NCI-H524 treated with DMSO at 0.1 percent for 48 hours (cell line): ENCODE results near the gene FBXO46.
"Not testable (repeated sequence)": the region's sequence is repeated elsewhere in the genome, so short reads cannot be mapped to it uniquely, and the experiment has no call there.

Experiments
- DNase-seq: peaks from one replicate; lab custom pipeline; 2025; lab: John Stamatoyannopoulos, UW

The FBXO46 gene

DNA sequence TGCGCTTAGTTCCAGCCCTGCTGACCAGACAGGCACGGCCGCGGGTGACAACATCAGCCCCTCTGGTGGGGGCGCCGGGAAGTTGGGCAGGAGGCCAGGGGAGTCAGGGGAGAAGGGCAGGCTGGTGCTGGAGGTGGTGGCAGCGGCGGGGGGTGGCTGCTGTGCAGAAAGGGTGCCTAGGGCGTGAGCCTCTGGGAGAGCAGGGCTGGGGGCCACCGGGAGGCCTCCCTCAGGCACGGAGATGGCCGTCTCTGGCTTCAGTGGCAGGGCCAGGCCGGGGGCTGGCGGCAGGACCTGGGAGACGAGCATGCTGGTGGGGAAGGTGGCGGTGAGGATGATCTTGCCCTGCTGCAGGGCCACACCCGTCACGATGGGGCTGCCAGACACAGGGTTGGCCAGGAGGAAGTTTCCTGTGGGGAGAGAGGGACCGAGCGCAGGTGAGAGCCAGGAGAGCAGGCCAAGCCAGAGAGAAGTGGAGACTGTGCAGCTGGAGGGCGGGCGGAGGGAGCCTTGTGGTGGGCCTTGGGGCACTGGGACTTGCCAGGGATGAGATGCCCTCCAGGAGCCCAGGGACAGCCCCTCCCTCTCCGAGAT, 35.1 kb upstream of the FBXO46 start:
- no peak for DNase-seq

DNA sequence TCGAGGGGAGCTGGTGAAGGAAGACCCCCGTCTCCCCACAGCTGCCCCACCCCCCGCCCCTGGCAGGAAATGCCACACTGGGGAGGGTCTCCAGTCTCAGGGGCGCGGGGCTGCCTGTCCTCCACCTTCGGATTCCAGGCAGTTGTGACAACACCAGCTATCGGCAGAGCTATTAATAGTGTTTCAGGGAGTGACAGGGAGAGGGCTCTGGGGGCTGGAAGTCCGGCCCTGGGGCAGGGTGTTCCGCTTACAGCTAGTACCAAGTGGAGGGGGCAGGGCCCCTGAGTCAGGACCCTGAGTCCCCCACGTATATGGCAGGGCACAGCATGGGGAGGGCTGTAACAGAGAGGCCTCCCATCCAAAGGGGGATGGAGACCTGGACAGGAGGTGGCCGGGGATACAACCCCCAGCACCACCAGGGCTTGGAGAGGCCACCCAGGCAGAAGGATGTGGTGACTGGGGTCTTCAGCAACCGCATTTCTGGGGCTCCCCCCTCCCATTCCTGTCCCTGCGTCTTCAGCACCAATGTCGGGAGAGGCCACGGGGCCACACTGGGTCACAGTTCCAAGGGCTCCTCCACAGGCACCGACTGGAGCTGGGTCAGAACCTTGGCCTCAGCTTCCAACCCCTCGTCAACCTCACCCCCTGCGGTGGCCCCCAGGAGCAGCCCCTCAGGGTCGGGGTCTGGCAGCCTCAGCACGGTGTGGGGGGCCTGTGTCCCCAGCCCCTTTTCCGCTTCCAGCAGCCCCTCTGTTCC, 34.4 kb upstream of the FBXO46 start:
- DNase-seq, result no peak

DNA sequence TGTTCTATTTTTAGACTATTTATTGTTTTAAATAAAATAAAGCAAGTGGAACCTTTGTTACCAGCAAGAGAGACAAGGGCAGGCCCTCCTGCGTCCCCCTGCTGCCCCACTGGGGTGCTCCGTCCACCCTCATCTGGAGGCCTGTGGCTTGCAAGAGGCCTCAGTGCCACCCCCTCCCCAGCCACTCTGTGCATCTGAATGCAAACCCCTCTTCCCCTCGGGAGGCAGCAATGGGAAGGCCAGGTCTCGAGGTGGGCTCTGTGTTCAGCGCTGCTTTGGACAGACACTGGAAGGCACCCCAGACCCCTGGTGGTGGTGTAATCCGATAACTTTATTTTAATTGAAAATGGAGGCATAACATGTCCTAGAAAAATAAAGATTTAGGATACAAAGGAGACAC, 33.8 kb upstream of the FBXO46 start:
- no peak for DNase-seq

DNA sequence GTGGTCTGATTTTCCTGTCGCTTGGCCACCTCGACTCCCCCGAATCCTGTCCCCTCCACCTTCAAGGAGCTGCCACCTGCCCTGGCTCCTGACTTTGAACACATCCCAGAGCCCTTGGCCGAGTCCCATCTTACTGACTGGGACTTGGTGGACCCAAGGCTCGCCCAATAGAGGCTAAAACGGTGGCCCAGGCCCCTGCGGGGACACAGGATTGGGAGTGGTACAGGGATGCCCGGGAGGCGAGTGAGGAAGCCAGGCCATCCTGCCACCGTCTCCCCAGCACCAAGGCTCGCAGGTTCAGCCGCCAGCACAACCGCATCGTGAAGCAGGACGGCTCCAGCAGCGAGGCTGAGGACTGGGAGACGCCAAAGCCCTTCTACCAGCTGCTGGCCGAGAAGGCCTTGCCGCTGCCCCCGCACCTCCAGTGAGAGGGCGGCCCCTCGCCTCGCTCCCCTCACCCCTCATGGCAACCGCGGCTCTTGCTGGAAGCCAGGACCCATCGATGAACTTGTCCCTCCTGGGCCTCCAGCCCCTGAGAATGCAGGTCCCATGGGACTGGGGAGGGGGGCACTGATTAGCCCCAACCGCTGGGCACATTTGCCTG, 33.1 kb upstream of the FBXO46 start:
- DNase-seq, result no peak

DNA sequence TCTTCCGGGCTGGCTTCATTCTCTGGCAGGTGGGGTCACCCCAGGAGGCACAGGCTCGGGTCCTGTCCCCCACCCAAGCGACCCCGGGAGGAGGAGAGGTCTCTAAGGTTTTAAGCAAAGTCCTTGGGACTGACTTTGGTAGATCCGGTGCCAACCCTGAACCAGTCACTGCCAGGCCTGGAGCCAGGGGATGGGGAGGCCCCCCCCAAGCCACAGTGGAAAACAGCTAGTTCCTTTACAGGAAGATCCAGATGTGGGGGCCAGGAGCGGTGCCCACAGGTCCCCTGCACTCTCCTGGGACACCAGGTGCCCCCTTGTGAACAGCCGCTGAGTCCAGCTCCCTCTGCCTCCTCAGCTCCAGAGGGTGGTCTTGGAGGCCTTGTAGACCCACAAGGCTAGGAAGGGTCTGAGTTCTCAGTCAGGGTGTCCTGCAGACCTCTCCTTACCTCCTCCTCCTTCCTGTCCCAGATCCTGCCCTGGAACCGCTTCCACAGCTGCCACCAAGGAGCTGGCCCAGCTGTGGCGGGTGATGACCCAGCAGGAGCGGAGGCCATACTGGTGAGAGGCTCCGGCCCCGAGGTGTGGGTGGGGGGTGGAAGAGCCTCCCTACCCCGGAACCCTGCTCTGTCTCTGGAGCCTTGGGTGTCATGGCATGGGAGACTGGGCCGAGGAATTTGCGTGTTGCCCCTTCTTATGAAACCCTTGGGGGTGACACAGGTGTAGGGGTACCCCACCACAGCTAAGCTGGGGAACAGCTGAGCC, 32.4 kb upstream of the FBXO46 start:
- DNase-seq, result no peak

DNA sequence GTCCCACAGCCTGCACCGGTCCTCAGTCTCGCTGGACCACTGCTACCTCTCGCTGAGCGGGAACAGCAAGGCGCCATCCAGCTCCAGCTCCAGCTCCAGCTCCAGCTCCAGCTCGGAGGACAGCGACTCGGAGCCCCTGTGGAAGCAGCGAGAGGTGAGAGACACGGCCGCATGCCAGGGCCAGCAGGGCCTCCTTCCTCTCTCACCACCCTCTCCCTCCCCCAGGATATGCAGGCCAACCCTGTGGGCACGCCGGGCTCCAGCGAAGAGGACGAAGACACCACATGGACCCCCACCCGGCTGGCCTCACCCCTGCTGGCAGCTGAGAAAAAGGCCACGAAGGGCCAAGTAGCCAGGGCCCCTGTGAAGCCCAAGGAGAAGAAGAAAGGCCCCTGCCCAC, 31.0 kb upstream of the FBXO46 start:
- no peak for DNase-seq

DNA sequence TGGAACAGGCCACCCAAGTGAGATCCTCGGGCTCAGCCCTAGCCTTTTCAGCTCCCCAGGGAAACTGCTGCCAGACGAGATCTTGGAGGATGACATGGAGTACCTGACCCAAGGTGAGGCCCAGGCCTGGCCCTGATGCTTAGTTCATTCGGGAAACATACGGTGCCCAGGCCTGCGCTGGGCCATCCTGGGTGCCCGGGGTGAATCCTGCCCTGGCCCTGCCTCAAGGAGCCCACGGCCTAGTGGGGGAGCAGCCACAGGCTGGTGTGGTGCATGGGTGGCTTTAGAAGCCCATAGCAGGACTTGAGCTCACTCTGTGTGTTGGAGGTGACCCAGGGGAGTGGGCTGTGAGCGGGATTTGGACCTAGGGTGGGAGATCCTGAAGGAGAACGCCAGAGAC, 28.2 kb upstream of the FBXO46 start:
- DNase-seq, result no peak

DNA sequence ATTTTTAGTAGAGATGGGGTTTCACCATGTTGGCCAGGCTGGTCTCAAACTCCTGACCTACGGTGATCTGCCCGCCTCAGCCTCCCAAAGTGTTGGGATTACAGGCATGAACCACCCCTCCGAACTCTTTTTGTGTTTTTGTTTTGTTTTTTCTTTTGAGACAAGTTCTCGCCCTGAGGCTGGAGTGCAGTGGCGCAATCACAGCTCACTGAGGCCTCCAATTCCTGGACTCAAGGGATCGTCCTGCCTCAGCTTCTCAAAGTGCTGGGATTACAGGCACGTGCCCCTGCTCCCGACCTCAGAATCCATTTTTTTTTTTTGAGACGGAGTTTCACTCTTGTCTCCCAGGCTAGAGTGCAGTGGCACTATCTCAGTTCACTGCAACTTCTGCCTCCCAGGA, 27.0 kb upstream of the FBXO46 start:
- DNase-seq, result no peak

DNA sequence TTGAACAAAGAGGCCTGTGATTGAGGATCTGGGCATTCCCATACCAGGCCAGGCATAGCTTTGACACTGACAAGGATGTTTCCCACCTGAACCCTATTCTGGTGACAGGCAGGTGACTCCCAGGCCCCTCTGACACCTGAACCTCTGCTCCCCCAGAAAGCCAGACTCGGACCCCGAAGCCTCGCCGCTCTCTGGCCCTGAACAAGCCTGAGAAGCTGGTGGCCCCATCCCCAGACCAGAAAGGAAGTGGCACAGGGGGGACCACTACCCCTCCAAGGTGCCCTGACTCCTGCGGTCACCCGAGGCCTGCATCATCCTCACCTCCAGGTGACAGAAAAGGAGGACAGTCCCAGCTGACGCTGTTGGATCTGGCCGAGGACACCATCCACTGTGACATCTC, 23.6 kb upstream of the FBXO46 start:
- DNase-seq, result no peak

DNA sequence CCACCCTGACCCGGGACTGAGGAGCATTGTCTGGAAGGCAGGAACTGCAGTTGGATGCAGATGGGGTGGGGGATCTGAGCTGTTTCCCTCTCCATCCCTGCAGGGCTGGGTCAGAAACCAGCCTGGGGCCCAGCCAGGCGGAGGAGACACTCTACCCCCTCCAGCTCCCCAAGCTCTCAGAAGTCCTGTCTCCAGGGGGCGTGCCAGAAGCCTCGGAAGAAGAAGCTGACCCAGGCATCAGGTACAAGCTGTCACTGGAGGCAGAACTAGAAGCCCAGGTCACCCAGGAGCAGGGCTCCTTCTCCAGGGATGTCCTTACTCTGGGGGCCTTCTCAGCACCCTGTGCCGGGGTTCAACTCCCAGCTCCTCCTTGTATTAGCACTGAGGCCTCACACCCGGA, 22.9 kb upstream of the FBXO46 start:
- no peak for DNase-seq

DNA sequence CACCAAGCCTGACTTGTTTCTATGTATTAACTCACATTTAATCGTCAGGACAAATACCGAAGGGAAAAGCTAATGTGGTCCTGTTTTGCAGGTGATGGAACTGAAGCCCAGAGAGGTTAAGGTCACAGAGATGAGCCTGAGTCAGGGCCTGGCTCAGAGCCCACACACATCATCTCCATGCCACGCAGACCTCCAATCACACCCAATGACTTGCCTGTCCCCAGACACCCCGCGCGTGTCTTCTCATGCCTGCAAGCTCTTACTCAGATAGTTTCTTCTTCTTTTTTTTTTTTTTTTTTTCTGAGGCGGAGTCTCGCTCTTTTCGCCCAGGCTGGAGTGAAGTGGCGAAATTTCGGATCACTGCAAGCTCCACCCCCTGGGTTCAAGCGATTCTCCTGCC, 21.9 kb upstream of the FBXO46 start:
- DNase-seq, result no peak

DNA sequence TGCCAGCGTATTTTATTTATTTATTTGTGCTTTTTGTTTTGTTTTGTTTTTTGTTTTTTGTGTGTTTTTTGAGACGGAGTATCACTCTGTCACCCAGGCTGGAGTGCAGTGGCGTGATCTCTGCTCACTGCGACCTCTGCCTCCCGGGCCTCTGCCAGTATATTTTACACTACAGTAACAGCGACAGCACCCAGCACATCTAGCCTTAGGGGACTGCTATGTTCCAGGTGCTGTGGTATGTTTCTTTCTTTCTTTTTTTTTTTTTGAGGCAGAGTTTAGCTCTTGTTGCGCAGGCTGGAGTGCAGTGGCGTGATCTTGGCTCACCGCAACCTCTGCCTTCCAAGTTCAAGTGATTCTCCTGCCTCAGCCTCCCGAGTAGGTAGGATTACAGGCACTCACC, 20.8 kb upstream of the FBXO46 start:
- not testable (repeated sequence) for DNase-seq

DNA sequence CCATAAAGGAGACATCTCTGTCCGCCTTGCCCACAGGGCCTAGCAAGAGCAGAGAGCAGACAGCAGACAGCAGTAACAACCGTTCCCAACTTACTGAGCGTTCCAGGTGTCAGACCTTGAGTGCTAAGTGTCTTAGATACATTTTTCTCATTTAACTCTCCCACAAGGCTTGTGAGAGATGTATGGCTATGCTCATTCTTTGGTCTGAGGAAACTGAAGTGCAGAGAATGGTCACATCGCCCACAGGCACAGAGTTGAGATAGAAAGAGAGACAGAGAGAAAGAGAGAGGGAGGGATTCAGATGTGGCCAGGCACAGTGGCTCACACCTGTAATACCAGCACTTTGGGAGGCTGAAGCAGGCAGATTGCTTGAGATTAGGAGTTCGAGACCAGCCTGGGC, 16.8 kb upstream of the FBXO46 start:
- no peak for DNase-seq

DNA sequence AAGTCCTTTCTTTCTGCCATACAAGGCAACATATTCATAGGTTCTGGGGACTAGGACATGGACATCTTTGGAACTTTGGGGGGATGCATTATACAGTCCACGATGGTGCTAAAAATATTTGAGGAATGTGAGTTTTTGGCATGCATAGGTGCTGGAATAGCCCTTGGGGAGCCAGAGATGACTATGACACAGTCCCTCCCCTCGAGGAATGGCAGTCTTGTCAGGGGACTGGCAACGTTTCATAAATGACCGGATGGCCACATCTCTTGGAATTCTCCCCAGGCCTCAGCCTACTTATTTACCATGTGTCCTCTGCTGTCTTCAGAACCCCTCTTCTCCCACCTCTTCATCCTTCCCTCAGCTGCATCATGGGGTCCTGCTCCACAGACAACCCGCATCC, 16.2 kb upstream of the FBXO46 start:
- no peak for DNase-seq

DNA sequence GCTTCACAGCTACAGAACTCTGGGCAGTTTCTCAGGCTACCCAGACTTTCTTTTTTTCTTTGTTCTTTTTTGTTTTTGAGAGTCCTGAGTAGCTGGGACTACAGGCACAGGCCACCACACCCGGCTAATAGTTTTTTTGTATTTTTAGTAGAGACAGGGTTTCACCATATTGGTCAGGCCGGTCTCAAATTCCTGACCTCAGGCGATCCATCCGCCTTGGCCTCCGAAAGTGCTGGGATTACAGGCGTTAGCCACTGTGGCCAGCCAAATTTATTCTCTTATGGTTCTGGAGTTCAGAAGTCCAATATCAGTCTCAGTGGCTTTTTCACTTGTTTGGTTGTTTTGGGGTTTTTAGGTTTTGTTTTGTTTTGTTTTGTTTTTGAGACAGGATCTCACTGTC, 14.9 kb upstream of the FBXO46 start:
- DNase-seq, result no peak

DNA sequence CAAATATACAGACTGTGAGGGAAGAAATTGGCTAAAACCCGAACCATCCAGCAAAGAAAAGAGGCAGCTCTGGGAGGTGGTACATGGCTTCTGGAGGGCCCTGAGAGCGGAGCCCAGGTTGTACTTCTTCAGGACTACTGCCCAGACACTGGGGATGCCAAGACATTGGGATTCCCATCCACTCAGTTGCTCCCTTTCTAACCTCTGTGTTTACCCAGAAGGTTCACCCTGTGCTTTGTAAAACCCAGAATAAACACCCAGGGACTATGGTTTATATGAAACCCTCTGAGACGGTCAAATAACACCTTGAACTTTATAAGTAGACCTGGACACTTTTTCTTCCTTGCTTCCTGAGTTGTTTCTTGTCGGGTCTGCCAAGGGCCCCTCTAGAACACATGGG, 12.3 kb upstream of the FBXO46 start:
- no peak for DNase-seq

DNA sequence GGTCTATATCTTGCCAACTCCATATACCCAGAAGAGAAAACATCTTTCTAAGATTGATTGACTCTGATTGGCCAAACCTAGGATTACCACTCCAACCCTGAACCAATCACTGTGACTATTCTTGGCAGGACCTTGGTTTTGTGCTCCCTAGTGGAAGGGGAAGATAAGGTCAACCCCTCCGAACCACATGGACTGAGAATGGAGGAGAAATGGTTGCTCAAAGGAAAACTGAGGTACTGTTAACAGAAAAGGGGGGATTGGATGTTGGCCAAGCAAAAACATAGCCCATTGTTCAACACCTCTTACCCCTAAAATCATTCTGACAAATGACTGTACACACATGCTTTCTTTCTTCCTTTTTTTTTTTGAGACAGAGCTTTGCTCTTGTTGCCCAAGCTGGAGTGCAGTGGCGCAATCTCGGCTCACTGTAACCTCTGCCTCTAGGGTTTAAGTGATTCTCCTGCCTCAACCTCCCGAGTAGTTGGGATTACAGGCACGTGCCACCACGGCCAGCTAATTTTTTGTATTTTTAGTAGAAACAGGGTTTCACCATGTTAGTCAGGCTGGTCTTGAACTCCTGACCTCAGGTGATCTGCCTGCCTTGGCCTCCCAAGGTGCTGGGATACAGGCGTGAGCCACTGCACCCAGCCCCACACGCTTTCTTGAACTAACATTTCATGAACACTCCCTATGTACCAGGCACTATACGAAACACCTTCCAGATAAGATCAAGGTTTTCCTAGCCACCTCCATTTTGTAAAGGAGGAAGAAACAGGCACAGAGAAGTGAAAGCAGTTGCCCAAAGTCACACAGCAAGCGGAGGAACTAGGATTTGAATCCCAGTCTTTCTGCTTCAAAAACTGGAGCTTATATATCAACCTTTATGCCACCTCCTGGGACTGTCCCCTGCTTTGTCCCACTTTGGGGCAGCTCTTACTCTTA, 9.1 kb upstream of the FBXO46 start:
- DNase-seq, result no peak

DNA sequence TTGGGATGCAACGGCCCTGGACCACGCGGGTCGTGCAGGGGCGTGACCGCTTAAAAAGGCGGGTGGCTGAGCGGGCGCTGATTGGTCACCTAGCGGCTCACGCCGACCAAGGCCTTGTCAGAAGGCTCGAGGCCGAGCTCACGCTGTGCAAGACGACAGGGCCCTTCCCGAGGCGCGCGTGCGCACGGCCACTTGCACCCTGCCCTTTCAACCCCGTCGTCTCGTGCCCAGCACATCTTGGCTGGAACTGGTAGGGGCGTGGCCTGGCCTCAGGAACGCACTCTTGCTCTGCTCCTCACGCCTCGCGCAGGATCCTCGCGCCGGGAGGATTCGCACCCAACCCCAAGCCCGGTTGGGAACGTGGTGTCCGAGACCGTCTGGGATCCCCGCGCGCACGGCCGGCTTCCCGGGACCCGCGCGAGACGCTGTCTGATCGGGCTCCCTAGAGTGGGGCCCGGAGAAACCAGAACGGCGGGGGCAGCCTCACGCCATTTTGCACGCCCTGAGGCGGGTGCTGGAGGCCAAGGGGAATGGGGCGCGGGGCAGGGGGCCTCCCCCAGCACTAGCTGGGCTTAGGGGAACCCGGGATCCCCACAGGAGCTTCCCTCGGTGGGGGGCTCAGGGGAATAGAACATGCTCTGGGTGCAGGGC, 2.6 kb upstream of the FBXO46 start, which contains the start of gene MEIOSIN:
TSS of gene MEIOSIN (plus strand) at position 280 of the 651 bp plus-strand sequence. CDS start 1,938 bp downstream, outside the sequence.
- no peak for DNase-seq

DNA sequence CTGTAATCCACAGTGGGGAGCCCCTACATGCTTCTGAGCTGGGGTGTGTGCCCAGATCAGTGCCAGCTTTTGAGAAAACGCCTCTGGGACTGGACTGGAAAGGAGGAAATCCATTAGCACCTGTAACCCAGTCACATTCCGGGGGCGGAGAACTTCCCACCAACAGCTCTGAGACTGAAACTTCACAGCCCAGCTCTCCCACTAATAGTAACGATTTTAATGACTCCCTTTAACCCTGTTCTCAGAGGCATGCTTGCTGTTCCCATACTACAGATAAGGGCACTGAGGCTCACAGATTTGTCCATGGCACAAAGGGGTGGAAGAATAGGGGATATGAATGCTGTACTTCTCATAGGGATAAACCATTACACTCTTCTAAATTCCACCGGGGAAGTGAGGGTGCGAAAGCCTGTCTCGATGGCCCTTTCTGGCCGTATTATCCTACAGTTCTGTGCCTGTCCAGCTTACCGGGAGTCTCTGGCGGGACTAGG, 851 bp downstream of the FBXO46 start:
- no peak for DNase-seq

DNA sequence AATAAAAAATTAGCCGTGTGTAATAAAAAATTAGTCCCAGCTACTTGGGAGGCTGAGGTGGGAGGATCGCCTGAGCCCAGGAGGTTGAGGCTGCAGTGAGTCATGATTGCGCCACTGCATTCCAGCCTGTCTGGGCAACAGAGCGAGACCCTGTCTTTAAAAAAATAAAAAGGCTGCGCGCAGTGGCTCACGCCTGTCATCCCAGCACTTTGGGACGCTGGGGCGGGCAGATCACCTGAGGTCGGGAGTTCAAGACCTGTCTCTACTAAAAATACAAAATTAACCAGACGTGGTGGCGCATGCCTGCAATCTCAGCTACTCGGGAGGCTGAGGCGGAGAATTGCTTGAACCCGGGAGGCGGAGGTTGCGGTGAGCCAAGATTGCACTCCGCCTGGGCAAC, 2.0 kb downstream of the FBXO46 start:
- DNase-seq, result not testable (repeated sequence)

DNA sequence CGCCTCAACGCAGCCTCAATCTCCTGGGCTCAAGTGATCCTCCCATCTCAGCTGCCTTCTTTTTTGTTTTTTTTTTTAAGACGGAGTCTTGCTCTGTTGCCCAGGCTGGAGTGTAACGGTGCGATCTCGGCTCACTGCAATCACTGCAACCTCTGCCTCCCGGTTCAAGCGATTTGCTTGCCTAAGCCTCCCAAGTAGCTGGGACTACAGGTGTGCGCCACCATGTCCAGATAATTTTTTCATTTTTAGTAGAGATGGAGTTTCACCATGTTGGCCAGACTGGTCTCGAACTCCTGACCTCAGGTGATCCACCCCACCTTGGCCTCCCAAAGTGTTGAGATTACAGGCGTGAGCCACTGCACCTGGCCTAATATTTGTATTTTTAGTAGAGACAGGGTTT, 10.6 kb downstream of the FBXO46 start:
- not testable (repeated sequence) for DNase-seq
